HEK293 (cell line): ENCODE data around the gene ABI3BP.

Experiments used
- CTCF ChIA-PET: fragments of 350-600 bp; formaldehyde crosslinking; extraction: SDS; loops from one replicate; lab custom pipeline; 2021; ENCODE audit warnings: antibody characterized with exemption; lab: Yijun Ruan, JAX
- POLR2A ChIA-PET: fragments of 300-600 bp; formaldehyde crosslinking; extraction: SDS; loops from one replicate; lab custom pipeline; 2020; ENCODE audit warnings: antibody characterized with exemption, inconsistent platforms; lab: Yijun Ruan, JAX
- H3K27ac ChIP-seq: fragments of 200-500 bp; sonication (Bioruptor generic); 2 replicates; pipeline ENCODE4 v1.5.1; 2014; ENCODE audit warnings: low read depth, low read length, control low read depth, inconsistent platforms; ENCODE audit errors: extremely low read depth
- H3K36me3 ChIP-seq, 2 experiments: fragments of 200-500 bp in 1 of 2; sonication (Bioruptor generic) in 1 of 2; 1 replicate in 1 of 2; 2 replicates in 1 of 2; pipeline ENCODE4 v1.5.1; 2014 to 2017; ENCODE audit warnings: inconsistent platforms in 2 of 2, low read length in 2 of 2; ENCODE audit not compliant: control insufficient read depth in 2 of 2, insufficient read depth in 1 of 2
- H3K4me1 ChIP-seq: fragments of 200-500 bp; sonication (Bioruptor generic); 2 replicates; pipeline ENCODE4 v1.5.1; 2014; ENCODE audit warnings: mild to moderate bottlenecking, low read length, inconsistent platforms; ENCODE audit not compliant: control insufficient read depth, insufficient read depth
- H3K4me3 ChIP-seq: 2 replicates; pipeline ENCODE4 v1.5.1; 2011; ENCODE audit warnings: low read depth, mild to moderate bottlenecking, control low read depth, low read length, moderate library complexity
- H3K9me3 ChIP-seq: fragments of 200-500 bp; sonication (Bioruptor generic); 2 replicates; pipeline ENCODE4 v1.5.1; 2014; ENCODE audit warnings: low read depth, low read length, inconsistent platforms; ENCODE audit not compliant: control insufficient read depth, insufficient read depth
- BCL11B ChIP-seq: fragments of 450-650 bp; formaldehyde crosslinking; IDR thresholded peaks from 2 replicates; pipeline ENCODE4 v1.5.1; 2016; ENCODE audit warnings: low read depth, missing biosample characterization, missing genetic modification characterization
- CTCF ChIP-seq: fragments of 450-650 bp; formaldehyde crosslinking; IDR thresholded peaks from 2 replicates; pipeline ENCODE4 v1.5.1; 2016; ENCODE audit warnings: missing biosample characterization, missing genetic modification characterization
- HOXC10 ChIP-seq: sonication (generic); formaldehyde crosslinking; IDR thresholded peaks from 2 replicates; pipeline ENCODE4 v1.8.1; 2023; ENCODE audit warnings: mild to moderate bottlenecking, missing genetic modification reagents
- PRDM6 ChIP-seq: fragments of 450-650 bp; formaldehyde crosslinking; IDR thresholded peaks from 2 replicates; pipeline ENCODE4 v1.5.1; 2017; ENCODE audit warnings: missing biosample characterization, missing genetic modification characterization
- ZBTB1 ChIP-seq: fragments of 450-650 bp; formaldehyde crosslinking; IDR thresholded peaks from 2 replicates; pipeline ENCODE4 v1.5.1; 2016; ENCODE audit warnings: missing biosample characterization, missing genetic modification characterization
- ZFHX2 ChIP-seq: fragments of 450-650 bp; formaldehyde crosslinking; conservative IDR thresholded peaks from 2 replicates; pipeline ENCODE4 v1.5.1; 2016; ENCODE audit warnings: missing biosample characterization, missing genetic modification characterization
- ZFP3 ChIP-seq: fragments of 450-650 bp; formaldehyde crosslinking; IDR thresholded peaks from 2 replicates; pipeline ENCODE4 v1.5.1; 2016; ENCODE audit warnings: low read depth, missing biosample characterization, missing genetic modification characterization
- ZNF19 ChIP-seq: fragments of 450-650 bp; formaldehyde crosslinking; IDR thresholded peaks from 2 replicates; pipeline ENCODE4; 2016; ENCODE audit warnings: missing biosample characterization, missing genetic modification characterization, low read depth
- ZNF391 ChIP-seq: fragments of 450-650 bp; formaldehyde crosslinking; IDR thresholded peaks from 2 replicates; pipeline ENCODE4 v1.5.1; 2016; ENCODE audit warnings: low read depth, missing biosample characterization, missing genetic modification characterization, borderline replicate concordance
- ZNF426 ChIP-seq: fragments of 450-650 bp; formaldehyde crosslinking; IDR thresholded peaks from 2 replicates; pipeline ENCODE4 v1.5.1; 2017; ENCODE audit warnings: missing biosample characterization, missing genetic modification characterization, mild to moderate bottlenecking, inconsistent platforms, moderate library complexity
- ZNF433 ChIP-seq: fragments of 450-650 bp; formaldehyde crosslinking; IDR thresholded peaks from 2 replicates; pipeline ENCODE4 v1.5.1; 2016; ENCODE audit warnings: missing biosample characterization, missing genetic modification characterization, low read depth
- ZNF48 ChIP-seq: fragments of 450-650 bp; formaldehyde crosslinking; IDR thresholded peaks from 2 replicates; pipeline ENCODE4 v1.5.1; 2016; ENCODE audit warnings: missing biosample characterization, missing genetic modification characterization
- ZNF548 ChIP-seq: fragments of 450-650 bp; formaldehyde crosslinking; IDR thresholded peaks from 2 replicates; pipeline ENCODE4 v1.5.1; 2016; ENCODE audit warnings: missing biosample characterization, missing genetic modification characterization
- ZNF624 ChIP-seq: fragments of 450-650 bp; formaldehyde crosslinking; IDR thresholded peaks from 2 replicates; pipeline ENCODE4 v1.5.1; 2017; ENCODE audit warnings: missing biosample characterization, missing genetic modification characterization
- ZNF658 ChIP-seq: fragments of 450-650 bp; formaldehyde crosslinking; IDR thresholded peaks from 2 replicates; pipeline ENCODE4; 2016; ENCODE audit warnings: missing biosample characterization, missing genetic modification characterization
- ZNF747 ChIP-seq: fragments of 450-650 bp; formaldehyde crosslinking; IDR thresholded peaks from 2 replicates; pipeline ENCODE4 v1.5.1; 2016; ENCODE audit warnings: missing biosample characterization, missing genetic modification characterization
- ZNF777 ChIP-seq: fragments of 450-650 bp; formaldehyde crosslinking; IDR thresholded peaks from 2 replicates; pipeline ENCODE4 v1.5.1; 2017; ENCODE audit warnings: missing biosample characterization, missing genetic modification characterization, borderline replicate concordance
- ZSCAN18 ChIP-seq: fragments of 450-650 bp; formaldehyde crosslinking; IDR thresholded peaks from 2 replicates; pipeline ENCODE4 v1.5.1; 2016; ENCODE audit warnings: missing biosample characterization, missing genetic modification characterization
- TF ChIP-seq, protein P1 (sequence below): fragments of 450-650 bp; formaldehyde crosslinking; IDR thresholded peaks from 2 replicates; pipeline ENCODE4 v1.5.0; 2017; ENCODE audit warnings: missing biosample characterization, missing genetic modification characterization, borderline replicate concordance

The ABI3BP gene

DNA sequence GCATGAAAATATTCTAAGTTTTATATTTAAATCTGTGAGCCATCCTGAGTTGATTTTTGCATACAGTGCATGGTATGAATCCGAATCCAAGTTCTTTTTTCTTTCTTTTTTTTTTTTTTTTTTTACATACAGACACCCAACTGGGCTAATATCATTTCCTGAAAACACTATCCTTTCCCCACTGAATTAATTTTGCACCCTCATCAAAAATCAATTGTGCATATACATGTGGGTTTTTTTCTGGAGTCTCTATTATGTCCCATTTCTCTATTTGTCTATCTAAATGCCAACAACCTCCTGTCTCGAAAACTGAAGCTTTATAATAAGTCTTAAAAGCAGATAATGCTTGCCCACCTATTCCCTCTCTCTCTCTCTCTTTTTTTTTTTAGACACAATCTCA is 5.9 kb upstream of the ABI3BP start:
- Histone ChIP-seq H3K4me1 (no peaks in the 10 kb centered on the region), H3K9me3 (no peaks in the 10 kb centered on the region), H3K27ac (no peak overlapping the region), H3K4me3 (no peak overlapping the region), H3K36me3 (no peaks in the 10 kb centered on the region)
- no peak for TF ChIP-seq ZNF433 (tag by site-specific recombination)
- no peak for TF ChIP-seq ZBTB1 (tag by site-specific recombination)
- no peak for TF ChIP-seq CTCF
- TF ChIP-seq ZNF19 (tag by site-specific recombination) = no peak
- TF ChIP-seq PRDM6 (tag by site-specific recombination) = no peak
- TF ChIP-seq ZNF426 (tag by site-specific recombination) = no peak
- no peak for TF ChIP-seq ZNF747
- TF ChIP-seq ZFP3 (tag by site-specific recombination) = no peak
- no peak for TF ChIP-seq ZNF777 (tag by site-specific recombination)
- POLR2A ChIA-PET = no interaction called here
- CTCF ChIA-PET = no interaction called here

- no peak for TF ChIP-seq ZNF391 (tag by site-specific recombination)
- TF ChIP-seq ZNF658 (tag by site-specific recombination) = no peak
- TF ChIP-seq ZFHX2 (tag by site-specific recombination) = no peak
- no peak for TF ChIP-seq ZNF548 (tag by site-specific recombination)
- no peak for TF ChIP-seq ZNF48 (tag by site-specific recombination)
- TF ChIP-seq ZSCAN18 (tag by site-specific recombination) = no peak
- POLR2A ChIA-PET = no interaction called here
- CTCF ChIA-PET = no interaction called here
- Histone ChIP-seq H3K27ac (no peak overlapping the region), H3K4me1 (no peaks in the 10 kb centered on the region), H3K36me3 (no peaks in the 10 kb centered on the region), H3K9me3 (no peaks in the 10 kb centered on the region), H3K4me3 (no peak overlapping the region)
Observed at GRCh38 chr3:100994809-100995208, 1.6 kb upstream of the ABI3BP start.

GRCh38 chr3:100994187-100994586 is 966 bp upstream of the ABI3BP start:
- no peaks in the 10 kb centered on the region for H3K9me3 ChIP-seq
- ChIA-PET POLR2A (no interaction called here), CTCF (no interaction called here)
- no peak overlapping the region for H3K27ac ChIP-seq
- H3K36me3 ChIP-seq = no peaks in the 10 kb centered on the region
- H3K4me3 ChIP-seq = no peak overlapping the region
- TF ChIP-seq BCL11B (tag by site-specific recombination) = no peak
- TF ChIP-seq, protein P1, sequence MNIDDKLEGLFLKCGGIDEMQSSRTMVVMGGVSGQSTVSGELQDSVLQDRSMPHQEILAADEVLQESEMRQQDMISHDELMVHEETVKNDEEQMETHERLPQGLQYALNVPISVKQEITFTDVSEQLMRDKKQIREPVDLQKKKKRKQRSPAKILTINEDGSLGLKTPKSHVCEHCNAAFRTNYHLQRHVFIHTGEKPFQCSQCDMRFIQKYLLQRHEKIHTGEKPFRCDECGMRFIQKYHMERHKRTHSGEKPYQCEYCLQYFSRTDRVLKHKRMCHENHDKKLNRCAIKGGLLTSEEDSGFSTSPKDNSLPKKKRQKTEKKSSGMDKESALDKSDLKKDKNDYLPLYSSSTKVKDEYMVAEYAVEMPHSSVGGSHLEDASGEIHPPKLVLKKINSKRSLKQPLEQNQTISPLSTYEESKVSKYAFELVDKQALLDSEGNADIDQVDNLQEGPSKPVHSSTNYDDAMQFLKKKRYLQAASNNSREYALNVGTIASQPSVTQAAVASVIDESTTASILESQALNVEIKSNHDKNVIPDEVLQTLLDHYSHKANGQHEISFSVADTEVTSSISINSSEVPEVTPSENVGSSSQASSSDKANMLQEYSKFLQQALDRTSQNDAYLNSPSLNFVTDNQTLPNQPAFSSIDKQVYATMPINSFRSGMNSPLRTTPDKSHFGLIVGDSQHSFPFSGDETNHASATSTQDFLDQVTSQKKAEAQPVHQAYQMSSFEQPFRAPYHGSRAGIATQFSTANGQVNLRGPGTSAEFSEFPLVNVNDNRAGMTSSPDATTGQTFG (tag by site-specific recombination) = no peak
- TF ChIP-seq HOXC10 = no peak
- TF ChIP-seq ZNF624 (tag by site-specific recombination) = no peak
- H3K4me1 ChIP-seq = no peaks in the 10 kb centered on the region
